Natural killer cell treated with Interleukin-12 subunit alpha and Interleukin-12 subunit beta and Interleukin-15 and Interleukin-18, amount 100 ng/mL, for 72 hours (primary cell): Measurements from ENCODE around the gene F12. TPM values are rescaled to one million over a fixed set of nuclear protein-coding genes. Genes with fewer than 3 reads are reported as not detected.

ENCODE experiments used
- ATAC-seq, 2 donors: fragments of 150-1000 bp; cut with Tn5 transposase in 1 of 2; sonication (Bioruptor Pico), chemical (Tn5 transposase) in 1 of 2; 2 replicates each; pipeline ENCODE4 v1.10.0; 2021
- DNase-seq: peaks from one replicate; pipeline ENCODE4 v3.0.0; 2022; ENCODE audit warnings: low spot score
- H3K27ac Mint-ChIP-seq, 2 donors: 1 replicate in 1 of 2; 2 replicates in 1 of 2; pipeline ENCODE4 v1.8.0; 2022; ENCODE audit warnings: mixed read lengths in 2 of 2, mild to moderate bottlenecking in 1 of 2, moderate library complexity in 1 of 2
- H3K27me3 Mint-ChIP-seq, 2 donors: 1 replicate in 1 of 2; 2 replicates in 1 of 2; pipeline ENCODE4 v1.8.0; 2022; ENCODE audit warnings: mixed read lengths in 2 of 2
- H3K36me3 Mint-ChIP-seq: one replicate; pipeline ENCODE4 v1.8.0; 2022; ENCODE audit warnings: mixed read lengths
- H3K4me1 Mint-ChIP-seq, 2 donors: 1 replicate in 1 of 2; 2 replicates in 1 of 2; pipeline ENCODE4 v1.8.0; 2022; ENCODE audit warnings: low read depth in 2 of 2, mixed read lengths in 2 of 2, mild to moderate bottlenecking in 1 of 2
- H3K4me3 Mint-ChIP-seq: one replicate; pipeline ENCODE4 v1.8.0; 2022; ENCODE audit warnings: mixed read lengths
- H3K9me3 Mint-ChIP-seq: 2 replicates; pipeline ENCODE4 v1.8.0; 2022; ENCODE audit warnings: mixed read lengths
- total RNA-seq, 2 donors: library from RNA; stranded (reverse); gene quantifications; one replicate each; pipeline ENCODE4 v1.2.3, GENCODE V29; 2022

Gene F12
- total RNA-seq, 2 donors from 2014 or later = 0.45 TPM; not detected in 1

- H3K9me3 Mint-ChIP-seq = no peaks in the 10 kb centered on the region
- no peaks in the 10 kb centered on the region for H3K27me3 Mint-ChIP-seq
- H3K27ac Mint-ChIP-seq = peak overlapping the region; percentile 64 to 92
- ATAC-seq (no peak), DNase-seq (no peak)
- H3K36me3 Mint-ChIP-seq = peaks cover 5% of the 10 kb centered on the region
- H3K4me3 Mint-ChIP-seq = no peak overlapping the region
- peaks cover 44 to 52% of the 10 kb centered on the region in 2 donors for H3K4me1 Mint-ChIP-seq
Measured at GRCh38 chr5:177432143-177432838, 22.9 kb upstream of the F12 start.

GRCh38 chr5:177431317-177432142, 22.2 kb upstream of the F12 start:
- Mint-ChIP-seq H3K4me1 (peaks cover 46 to 51% of the 10 kb centered on the region in 2 donors), H3K27me3 (no peaks in the 10 kb centered on the region), H3K4me3 (peak overlapping the region; percentile 90), H3K27ac (peak overlapping the region; percentile 92), H3K36me3 (peaks cover under 1% of the 10 kb centered on the region), H3K9me3 (no peaks in the 10 kb centered on the region)
- ATAC-seq = peak in 1 of 2 donors; percentile 39
- no peak for DNase-seq

- no peak for ATAC-seq
- no peaks in the 10 kb centered on the region for H3K36me3 Mint-ChIP-seq
- H3K27ac Mint-ChIP-seq = peak overlapping the region; percentile 92
- no peaks in the 10 kb centered on the region for H3K9me3 Mint-ChIP-seq
- peaks cover 49 to 51% of the 10 kb centered on the region in 2 donors for H3K4me1 Mint-ChIP-seq
- H3K4me3 Mint-ChIP-seq = peak overlapping the region; percentile 90
- no peak for DNase-seq
- no peaks in the 10 kb centered on the region for H3K27me3 Mint-ChIP-seq
Measured at GRCh38 chr5:177430972-177431316, 21.6 kb upstream of the F12 start.

DNA sequence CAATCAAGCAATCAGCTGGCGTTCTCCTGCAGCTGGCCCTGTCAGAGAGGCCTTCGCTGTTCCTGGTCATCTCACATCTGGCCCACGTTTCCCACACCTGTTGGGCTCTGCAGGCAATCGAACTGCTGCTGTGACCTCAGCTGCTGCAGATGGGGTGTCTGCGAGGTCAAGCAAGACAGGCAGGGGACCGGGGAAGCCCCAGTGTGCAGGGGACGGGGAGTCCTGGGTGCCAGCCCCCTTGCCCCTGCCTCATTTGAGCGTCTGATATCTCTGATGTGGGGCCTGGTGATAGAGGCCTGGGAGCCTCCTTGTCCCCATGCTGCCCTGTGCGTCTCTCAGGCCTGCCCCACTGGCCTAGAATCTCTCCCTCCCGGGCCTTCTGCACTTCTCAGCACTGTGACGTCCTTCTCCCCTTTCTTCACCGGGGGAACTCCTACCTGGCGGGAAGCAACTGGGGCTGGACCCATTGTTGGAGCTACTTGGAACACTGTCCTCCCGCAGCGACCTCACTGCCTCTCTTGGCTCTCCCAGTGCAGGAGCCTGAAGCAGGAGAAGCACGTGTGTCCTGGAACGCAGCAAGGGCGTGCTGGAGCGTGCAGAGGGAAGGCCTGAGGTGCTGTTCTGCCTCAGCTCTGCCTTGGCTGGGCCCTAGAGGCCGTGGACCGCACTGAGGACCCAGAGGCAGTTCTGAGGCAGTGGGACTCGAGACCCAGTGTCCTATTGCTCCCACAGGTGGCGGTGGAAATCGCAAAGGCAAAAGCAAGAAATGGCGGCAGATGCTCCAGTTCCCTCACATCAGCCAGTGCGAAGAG, 21.0 kb upstream of the F12 start:
- H3K36me3 Mint-ChIP-seq = no peaks in the 10 kb centered on the region
- H3K4me1 Mint-ChIP-seq = peaks cover 55% of the 10 kb centered on the region in 2 donors
- ATAC-seq (no peak), DNase-seq (no peak)
- H3K27ac Mint-ChIP-seq = peak overlapping the region; percentile 92
- no peaks in the 10 kb centered on the region for H3K27me3 Mint-ChIP-seq
- H3K4me3 Mint-ChIP-seq = peak overlapping the region; percentile 90
- H3K9me3 Mint-ChIP-seq = no peaks in the 10 kb centered on the region

DNA sequence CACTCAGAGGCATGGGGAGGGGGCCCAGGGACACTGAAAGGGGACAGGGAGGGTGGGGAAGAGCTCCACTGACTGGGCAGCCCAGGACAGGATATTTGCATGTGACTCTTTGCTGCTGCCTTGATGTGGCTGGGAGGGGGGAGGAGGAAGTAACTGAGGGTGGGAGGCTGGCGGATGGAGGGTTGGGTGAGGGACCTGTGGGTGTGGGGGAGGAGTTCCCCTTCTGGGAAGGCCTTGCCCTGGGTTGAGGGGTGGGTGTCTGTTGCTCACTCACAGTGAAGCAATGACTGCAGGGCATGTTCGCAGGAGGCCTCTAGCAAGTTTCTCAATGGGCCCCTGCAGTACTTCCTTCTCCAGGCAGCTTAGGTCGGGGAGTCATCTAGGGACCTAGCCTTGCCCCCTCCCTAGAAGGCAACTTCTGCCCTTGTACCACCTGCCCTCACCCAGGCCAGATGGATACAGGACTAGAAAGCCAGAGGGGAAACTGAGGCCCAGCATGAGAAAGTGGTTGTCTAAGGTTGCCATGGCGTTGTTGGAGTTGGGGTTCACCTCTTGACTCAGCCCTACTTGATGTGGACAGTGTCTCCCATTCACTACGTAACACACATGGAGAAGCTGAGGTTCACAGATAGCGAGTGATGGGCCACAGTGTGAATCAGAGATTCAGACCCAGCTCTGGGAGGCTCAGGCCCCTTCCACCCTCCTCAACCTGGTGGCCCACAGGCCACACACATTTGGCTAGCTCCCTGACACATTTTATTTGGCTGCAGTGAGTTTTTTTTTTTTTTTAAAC, 20.1 kb upstream of the F12 start:
- H3K9me3 Mint-ChIP-seq = no peaks in the 10 kb centered on the region
- H3K4me3 Mint-ChIP-seq = peak overlapping the region; percentile 90
- ATAC-seq = peak; percentile 49 to 68
- peaks cover 57 to 61% of the 10 kb centered on the region in 2 donors for H3K4me1 Mint-ChIP-seq
- no peaks in the 10 kb centered on the region for H3K27me3 Mint-ChIP-seq
- peak overlapping the region; percentile 92 for H3K27ac Mint-ChIP-seq
- H3K36me3 Mint-ChIP-seq = no peaks in the 10 kb centered on the region
- peak; percentile 95 for DNase-seq

DNA sequence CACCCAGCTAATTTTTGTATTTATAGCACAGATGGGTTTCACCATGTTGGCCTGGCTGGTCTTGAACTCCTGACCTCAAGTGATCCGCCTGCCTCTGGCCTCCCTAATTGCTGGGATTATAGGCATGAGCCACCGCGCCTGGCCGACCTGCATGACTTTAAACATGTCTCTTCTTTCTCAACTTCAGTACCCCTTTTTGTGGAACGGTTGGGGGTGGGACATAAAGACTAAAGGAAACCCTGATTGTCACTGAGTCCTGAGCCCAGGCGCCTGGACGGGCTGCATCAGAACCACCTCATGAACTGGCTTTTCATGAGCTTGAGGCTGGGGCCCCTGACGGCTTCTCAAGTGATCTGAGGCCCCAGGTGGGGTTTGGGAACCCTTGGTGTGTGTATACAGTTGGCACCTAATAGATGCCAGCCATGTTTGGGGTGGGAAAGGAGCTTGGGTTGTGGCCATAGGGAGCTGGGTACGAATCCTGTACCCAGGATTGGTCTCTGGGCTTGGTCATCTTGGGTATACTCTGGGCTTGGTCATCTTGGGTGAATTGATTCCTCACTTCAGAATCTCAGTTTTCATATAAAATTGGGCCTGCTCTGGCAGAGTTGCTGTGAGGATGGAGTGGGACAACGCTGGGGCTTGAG, 19.3 kb upstream of the F12 start:
- Mint-ChIP-seq H3K9me3 (no peaks in the 10 kb centered on the region), H3K4me3 (peak overlapping the region; percentile 90), H3K27ac (peak overlapping the region; percentile 92), H3K27me3 (no peaks in the 10 kb centered on the region), H3K36me3 (no peaks in the 10 kb centered on the region), H3K4me1 (peaks cover 58 to 65% of the 10 kb centered on the region in 2 donors)
- no peak for DNase-seq
- no peak for ATAC-seq

- DNase-seq = no peak
- H3K9me3 Mint-ChIP-seq = no peaks in the 10 kb centered on the region
- peak overlapping the region; percentile 90 for H3K4me3 Mint-ChIP-seq
- peak overlapping the region; percentile 92 for H3K27ac Mint-ChIP-seq
- no peaks in the 10 kb centered on the region for H3K27me3 Mint-ChIP-seq
- no peaks in the 10 kb centered on the region for H3K36me3 Mint-ChIP-seq
- ATAC-seq = no peak
- H3K4me1 Mint-ChIP-seq = peaks cover 55 to 65% of the 10 kb centered on the region in 2 donors
Measured at GRCh38 chr5:177427919-177428573, 18.7 kb upstream of the F12 start.

DNA sequence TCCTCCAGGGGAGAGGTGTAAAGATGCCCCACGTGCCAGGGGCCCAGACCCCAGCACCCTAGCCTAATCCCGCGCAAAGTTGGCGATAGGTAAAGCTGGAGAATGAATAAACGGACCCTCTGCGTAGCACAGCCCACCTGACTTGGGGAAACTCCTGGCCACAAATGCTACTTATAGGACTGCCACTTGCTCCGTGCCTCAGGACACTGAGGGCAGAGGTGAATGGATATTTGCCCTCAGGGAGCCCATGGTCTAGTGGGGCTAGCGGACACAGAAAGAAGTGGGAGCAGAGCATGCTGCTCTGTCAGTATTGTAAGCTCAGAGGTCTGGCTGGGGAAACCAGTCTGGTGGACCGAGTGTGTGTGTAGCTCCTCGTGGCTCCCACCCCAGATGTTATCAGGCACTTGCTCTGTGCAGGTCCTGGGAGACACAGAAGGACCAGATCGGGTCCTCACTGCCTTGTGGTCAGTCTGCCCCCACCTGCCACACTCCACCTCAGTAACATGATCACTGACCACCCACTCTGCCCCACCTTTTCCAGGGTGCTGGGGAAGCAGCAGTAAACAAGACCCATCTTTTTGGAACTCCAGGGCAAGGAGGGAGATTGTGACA, 18.0 kb upstream of the F12 start:
- ATAC-seq (no peak), DNase-seq (no peak)
- H3K27ac Mint-ChIP-seq = peak overlapping the region; percentile 92
- no peaks in the 10 kb centered on the region for H3K36me3 Mint-ChIP-seq
- H3K4me1 Mint-ChIP-seq = peaks cover 53 to 65% of the 10 kb centered on the region in 2 donors
- no peaks in the 10 kb centered on the region for H3K27me3 Mint-ChIP-seq
- peak overlapping the region; percentile 90 for H3K4me3 Mint-ChIP-seq
- no peaks in the 10 kb centered on the region for H3K9me3 Mint-ChIP-seq

- Mint-ChIP-seq H3K4me3 (peak within 1 kb of the TSS; percentile 90), H3K36me3 (no peaks in the 10 kb centered on the region), H3K4me1 (peaks cover 49 to 60% of the 10 kb centered on the region in 2 donors), H3K27ac (peak within 1 kb of the TSS; percentile 92), H3K9me3 (no peaks in the 10 kb centered on the region), H3K27me3 (no peaks in the 10 kb centered on the region)
- DNase-seq = peak; percentile 74
- ATAC-seq = peak; percentile 0 to 10
Measured at GRCh38 chr5:177426566-177427210, 17.3 kb upstream of the F12 start, which contains the start of gene GRK6. GRK6 (plus strand) TSS chr5:177426676; CDS start chr5:177426846, 170 bp downstream.

DNA sequence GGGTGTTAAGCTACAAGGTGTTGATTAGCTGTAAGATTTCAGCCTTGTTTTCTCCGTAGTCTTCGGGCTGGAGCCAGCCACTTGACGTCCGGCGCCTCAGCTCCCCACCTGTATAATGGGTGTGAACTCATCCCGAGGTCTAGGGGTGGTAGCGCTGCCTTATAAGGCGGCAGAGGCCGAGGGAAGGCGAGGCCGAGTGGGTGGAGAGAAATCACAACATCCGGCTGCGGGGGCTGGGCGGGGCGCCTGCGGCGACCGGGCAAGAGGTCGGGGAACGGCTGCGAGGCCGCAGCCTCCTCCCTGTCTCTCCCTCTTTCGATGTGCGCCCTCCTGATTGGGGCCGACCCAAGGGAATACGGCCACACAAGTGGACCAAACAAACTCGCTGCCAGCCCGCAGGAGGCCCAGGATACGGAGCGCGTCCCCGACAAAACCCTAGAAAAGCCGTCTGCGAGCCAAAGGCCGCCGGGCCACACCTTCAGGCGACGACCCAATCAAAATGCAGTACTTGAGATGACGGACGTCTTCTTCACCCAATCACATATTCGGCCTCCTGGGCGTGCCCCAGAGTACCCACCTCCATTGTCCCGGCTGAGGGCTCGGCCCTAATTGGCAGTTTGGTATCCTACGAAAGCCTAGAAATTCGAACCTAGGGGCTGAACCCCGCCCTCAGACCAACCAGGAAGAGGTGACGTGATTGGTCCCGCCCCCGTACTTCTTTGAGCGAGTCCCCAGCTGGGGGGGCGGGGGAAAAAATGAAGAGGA, 16.6 kb upstream of the F12 start:
- peak overlapping the region; percentile 92 for H3K27ac Mint-ChIP-seq
- ATAC-seq (peak; percentile 91 to 92), DNase-seq (peak; percentile 100)
- H3K27me3 Mint-ChIP-seq = no peaks in the 10 kb centered on the region
- H3K4me3 Mint-ChIP-seq = peak overlapping the region; percentile 88
- no peaks in the 10 kb centered on the region for H3K36me3 Mint-ChIP-seq
- H3K9me3 Mint-ChIP-seq = no peaks in the 10 kb centered on the region
- H3K4me1 Mint-ChIP-seq = peaks cover 43 to 53% of the 10 kb centered on the region in 2 donors

DNA sequence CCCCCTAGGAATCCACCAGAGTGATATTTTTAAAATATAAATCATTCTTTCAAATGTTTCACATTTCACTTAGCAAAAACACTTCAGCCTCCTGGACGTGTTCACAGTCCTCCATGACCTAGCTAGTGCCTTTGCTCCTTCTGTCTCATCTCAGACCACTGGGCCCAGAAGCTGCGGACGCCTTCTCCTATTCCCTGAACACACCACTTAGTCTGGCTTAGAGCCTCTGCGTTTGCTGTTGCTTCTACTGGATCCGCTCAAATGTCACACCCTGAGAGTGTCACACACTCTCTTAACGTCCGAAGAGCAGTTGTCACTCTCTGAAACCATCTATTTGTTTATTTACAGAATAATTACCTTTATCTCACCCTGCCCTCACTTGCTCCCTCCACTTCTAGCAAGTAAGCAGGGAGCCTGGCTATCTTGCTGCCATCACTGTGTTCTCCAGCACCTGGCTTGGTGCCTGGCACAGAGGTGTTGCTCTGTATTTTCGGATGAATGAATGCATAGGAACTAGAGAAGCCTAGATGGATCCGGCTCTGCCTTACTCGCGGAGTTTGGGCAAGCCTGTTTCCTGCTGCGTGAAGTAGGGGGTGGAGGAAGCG, 15.9 kb upstream of the F12 start:
- DNase-seq = no peak
- ATAC-seq = no peak

More for the DNA sequence above, 15.9 kb upstream of the F12 start:
- Mint-ChIP-seq H3K4me3 (peak overlapping the region; percentile 88), H3K27ac (peak overlapping the region; percentile 92), H3K9me3 (no peaks in the 10 kb centered on the region), H3K36me3 (no peaks in the 10 kb centered on the region), H3K27me3 (no peaks in the 10 kb centered on the region), H3K4me1 (peaks cover 36 to 46% of the 10 kb centered on the region in 2 donors)
